Medulla oblongata (tissue), 1 donor: ENCODE measurements around the gene TENM4.
A peak's percentile ranks its signal among the peaks of the same experiment; 100 is the strongest.

Experiments
- DNase-seq: peaks from one replicate; pipeline ENCODE4 v3.0.0-alpha.2; 2015; ENCODE audit errors: extremely low spot score

TENM4 gene

DNA sequence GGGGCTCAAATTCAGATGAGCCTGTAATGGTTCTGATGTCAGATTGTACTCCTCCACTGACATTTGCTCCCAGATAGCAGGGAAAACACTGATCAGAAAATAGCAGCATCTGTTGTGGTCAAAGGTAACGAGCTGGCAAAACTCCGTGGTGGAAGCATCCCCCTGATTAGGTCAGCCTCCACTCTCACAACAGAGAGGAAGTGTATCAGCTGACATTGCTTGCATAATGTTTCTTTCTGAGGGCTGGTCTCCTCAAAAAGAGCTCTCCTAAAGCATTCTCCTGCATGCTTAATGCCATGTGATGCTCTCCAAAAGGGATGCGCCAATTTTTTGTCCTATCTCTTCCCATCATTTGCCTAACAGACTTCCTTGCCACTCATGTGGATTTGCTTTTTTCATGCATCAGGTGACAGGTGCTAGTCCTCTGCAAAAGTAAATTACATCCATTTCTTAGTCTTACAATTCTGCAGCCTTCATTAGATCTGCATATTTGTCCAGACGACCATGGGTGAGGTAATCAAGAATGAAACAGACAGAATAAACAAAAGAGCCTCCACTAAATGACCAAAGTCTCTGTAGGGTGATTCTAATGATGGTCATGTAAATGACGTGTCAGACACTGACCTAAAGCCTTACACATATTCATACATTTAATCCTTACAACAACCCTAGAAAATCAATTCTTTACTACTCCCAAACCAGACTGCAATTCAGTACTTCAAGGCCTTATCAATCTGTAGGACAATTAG lies 6.4 kb upstream of the TENM4 start:
- peak; percentile 65 for DNase-seq

DNA sequence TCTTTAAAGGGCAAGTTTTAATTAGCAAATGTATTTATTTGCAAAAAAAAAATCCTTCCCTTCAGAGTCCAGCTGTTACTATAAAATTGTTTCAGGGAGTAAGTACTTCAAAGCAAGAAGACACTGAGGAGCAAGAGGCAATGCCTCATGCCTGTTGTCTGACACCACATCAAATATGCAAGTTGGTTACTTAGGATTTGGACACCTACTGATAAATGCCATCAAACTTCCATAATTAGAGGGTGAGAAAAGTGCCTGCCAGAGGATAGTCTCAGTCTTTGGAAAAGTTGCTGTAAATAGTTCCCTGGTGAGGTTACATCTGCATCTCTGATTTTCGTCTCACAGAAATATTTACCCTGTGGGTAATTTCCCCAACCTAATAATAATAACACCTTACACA lies 4.1 kb upstream of the TENM4 start:
- no peak for DNase-seq

DNA sequence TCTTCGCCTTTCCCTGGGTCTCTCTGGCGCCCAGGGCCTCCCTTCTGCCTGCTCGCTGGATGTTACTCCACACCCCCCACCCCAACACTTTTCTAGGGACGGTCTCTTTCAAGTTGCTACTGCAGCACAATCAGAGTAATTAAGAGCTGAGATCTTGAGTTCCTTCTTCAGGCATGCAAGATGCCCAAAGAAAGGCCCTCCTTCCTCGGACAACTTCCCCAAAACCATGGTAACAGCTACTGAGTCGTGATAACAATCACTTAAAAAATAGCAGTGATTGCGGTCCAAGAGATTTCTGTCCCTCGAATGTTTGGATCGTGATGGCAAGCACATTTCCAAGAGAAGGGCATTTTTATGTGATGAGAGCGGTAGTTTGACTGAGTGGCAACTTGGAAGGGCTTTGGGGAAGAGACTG lies 638 bp upstream of the TENM4 start:
- peak; percentile 66 for DNase-seq

DNA sequence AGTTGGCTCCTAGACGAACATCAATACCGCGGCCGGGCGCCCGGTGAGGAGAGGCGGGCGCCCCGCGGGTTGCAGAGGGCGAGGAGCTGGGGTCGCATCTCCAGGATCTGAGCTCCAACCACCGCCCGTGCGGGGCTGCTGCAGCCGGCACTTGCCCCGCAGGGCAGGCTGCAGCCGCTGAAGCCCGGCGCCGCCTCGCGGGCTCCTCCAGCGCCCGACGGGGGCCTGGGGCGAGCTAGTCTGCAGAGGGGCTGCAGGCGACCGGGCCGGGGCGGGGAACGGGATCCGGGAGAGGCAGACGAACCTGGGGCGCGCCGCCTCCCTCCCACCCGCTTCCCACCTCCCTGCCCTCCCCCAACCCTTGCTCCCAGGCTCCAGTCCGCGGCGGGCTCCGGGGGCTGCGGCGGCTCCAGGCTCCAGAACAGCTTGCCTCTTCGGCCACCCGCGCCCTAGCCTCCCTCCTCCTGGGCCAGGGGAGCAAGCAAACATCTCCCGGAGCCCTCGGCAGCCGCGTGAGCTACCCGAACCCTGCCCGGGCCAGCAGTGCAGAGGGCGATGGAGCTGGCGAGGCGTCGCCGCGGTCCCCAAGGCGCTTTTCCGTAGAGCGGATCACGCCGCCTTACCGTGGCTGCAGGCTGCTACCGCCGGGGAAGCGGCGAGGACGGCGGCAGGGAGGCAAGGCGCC lies 802 bp downstream of the TENM4 start:
- DNase-seq = peak; percentile 25

DNA sequence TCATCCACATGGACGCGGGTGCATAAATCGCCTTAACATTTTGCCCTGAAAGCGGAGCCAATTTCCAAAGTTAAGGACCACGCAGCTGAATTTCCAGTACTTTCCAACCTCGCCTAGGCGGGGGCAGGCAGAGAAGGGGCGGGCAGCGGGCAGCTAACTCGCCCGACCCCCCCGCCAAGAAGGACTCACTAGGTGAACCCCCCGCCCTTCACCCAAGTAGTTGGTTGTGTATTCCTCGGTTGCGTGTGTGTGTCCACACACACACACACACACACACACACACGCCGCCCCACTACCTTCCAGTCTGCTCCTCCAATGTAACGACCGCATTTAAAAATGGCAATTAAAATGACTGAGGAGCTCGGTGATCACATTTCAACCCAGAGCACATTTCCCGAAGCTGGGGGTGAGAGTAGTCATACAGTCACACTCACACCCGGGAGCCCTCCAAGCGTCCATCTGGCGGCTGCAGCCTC lies 1.4 kb downstream of the TENM4 start:
- peak; percentile 39 for DNase-seq

DNA sequence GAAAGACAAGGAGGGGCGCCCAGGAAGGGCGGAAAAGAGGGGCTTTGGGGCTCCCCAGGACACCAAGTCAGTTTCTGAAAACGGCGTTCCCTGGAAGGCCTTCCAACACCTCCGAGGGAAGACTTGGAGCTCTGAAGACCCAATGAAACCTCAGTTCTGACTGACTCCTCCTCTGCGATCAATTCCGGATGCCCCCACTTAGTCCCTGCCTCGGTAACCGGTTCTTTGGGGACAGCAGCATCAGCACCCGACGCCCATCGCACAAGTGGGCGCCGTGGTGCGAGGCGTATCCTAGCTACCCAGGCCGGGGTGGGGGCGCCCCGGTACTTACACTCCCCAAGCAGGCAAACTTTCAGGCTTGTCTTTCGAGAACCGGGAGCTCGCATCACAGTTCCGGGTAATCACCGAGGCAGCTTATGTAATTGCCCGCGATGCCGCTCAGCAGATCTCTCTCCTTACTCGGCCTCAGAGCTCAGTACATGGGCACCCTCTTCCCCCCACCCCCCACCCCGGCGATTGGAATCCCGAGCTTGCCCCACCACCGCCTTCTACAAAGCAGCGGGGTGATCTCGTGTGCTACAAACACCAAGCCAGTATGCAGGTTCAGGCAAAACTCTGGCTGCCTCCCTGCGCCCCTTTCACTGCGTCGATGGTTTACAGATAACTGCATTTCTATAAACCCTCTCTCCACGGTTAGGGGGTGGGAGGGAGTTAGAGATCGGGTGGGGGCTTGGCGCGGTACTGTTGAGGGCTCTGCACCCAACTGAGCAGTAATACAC lies 2.0 kb downstream of the TENM4 start:
- DNase-seq = peak; percentile 51

DNA sequence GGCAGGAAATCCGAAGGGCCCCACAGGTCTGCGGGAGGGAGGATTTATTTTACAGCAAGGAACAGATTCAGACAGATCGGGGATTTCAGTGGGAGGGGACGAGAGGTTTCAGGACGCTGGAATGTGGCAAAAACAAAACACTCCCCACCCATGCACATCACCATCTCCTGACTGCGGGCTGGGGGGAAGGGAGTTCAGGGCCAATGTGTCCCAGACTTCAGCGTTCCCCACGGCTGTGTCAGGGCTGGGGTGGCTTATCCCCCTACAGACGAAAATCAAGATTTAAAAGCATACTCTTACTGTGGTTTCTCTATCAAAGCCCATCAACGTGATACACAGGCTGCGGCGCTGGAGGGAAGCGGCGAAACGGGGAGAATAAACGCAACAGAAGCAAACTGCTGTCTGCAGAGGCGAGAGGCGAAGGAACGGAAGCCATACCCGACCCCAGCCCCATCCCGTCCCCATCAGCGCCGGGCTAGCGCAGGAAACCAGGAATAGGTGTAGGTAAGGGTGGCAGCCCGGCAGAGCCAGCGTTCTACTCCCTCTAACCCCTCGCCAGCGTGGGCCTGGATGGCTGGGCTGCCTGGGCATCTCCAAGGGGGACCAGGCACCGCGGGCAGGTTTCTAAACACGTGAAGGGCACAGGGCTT lies 2.7 kb downstream of the TENM4 start:
- DNase-seq = peak; percentile 45

DNA sequence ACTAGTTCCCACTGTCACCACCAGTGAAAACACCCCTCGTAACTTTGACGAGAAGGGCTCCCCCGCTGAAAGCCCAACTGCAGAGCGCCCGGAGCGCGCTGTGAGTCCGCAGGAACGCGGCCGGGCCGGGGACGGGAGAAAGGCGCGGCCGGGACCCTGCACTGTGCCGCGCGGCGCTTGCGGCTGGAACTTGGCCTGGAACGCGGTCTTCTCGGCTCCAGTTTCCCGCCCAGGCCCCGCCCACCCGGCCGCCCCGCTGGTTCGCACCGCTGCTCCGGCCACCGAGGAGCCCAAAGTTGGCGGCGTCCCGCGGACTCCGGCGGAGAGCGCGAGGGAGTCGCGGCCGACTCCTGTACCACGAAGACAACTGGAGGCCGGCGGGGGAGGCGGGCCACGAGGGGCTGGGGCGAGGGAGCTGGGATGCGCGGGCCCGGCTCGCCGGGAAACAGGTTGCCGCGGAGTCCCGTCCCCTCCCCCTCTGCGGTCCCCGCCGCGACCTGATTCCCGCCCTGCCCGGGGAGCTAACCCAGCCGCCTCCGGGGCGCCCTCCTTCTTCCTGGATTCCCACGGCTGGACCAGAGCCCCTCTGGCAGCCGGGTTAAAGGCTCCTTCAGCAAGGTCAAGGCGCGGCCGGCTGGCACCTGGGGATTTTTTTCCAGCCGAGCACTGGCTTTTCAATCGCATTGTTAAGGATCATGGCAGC lies 3.4 kb downstream of the TENM4 start:
- DNase-seq = peak; percentile 33

DNA sequence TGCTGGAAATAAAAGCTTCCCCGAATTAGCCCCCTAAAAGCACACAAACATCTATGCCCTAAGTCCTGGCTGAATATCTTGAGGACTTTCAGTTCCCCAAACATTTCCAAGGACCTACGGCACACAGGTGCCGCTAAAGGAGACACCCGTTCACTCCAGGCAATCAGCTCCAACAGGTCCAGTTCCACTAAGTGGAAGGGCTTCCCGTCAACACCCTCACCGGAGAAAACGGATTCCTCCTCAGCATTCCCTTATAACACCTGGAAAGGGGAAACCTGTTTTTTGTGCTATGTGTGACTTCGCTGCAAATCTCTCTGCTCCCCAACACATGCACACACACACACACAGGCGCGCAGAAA lies 3.9 kb downstream of the TENM4 start:
- DNase-seq = no peak

DNA sequence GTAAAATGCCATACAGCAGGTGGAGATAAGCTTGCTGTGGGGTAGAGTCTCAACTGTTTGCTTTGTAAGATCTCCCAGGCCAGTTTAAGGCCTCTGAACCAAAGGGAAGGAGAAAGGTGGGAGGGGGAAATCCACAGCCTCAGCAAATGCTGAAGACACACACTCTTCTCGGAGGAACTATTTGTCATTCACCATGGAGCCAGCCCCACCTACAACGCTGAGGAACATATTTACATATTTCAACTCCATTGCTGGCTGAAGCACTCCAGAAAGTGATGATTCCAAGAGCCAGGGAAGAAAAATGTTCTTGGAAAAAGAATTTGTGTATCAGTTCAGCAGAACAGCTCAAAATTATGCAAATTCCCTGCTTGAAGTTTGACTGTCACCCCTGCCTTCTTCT lies 6.5 kb downstream of the TENM4 start:
- no peak for DNase-seq

DNA sequence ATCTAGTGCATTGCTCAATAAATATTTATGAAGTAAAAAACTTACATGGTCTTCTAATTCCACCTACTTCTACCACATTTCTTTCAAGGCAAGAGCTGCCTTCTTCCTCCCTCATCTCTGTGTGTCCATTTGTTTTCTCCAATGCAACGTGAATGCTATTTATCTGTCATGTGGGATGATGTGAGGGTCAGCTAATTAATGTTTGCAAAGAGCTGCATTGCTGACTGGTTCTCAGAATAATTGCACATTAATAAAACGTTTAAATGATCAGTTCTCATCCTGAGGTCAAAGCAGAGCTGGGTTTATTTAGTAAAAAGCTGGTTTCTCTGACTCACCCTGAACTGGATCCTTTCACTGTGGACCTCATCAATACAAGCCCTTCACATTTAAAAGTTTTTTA lies 8.7 kb downstream of the TENM4 start:
- no peak for DNase-seq

DNA sequence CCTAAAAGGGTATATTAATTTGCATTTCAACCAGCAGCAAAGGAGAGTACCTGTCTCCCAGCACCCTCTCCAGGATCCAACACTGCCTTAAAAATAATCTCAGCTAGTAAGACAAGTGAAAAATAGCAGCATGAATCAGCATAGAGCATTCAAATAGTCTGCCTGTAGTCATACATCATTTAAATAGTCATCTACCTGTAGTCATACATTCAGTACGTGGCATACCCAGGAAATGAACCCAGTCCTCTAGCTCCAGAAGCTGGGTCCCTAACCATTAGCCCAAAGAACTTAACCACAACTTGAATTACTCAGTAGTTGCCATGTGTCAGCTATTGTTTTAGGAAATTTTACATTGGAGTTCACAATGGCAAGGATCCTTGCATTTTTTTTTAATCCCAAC lies 9.3 kb downstream of the TENM4 start:
- no peak for DNase-seq

DNA sequence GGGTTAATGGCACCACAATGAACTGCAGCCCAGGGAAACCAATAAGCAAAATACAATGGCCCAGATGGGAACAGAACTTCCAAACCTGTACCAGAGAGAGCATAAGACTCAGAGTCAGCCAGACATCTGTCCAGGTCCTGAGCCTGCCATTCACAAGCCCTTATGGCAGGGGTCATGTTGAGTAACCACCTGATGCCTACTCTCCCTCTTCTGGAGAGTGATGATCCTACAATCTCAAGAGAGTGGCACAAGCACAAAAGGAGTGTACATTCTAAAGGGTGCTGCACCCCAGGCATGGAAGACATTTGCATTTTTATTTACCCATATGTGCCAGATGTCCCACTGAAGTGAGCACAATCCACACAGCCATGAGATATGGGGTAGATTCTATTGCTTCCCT lies 10.6 kb downstream of the TENM4 start:
- no peak for DNase-seq

DNA sequence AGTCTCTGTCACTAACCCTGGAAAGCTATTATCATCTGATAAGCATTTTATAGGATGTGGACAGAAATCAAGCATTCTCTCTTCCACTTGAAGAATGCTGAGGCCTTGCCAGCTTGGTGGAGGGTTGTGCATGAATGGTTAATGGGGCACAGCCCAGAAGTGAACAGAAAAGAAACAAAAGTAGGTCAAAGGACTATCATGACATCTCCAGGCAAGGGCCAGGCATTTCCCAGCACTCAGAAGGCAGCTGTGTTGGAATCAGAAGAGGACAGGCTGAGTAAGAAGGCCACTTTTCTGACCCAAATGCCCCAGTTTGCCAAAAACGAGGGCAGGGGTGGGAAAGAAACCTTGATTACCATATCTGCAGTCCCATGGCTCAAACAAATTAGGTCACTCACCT lies 12.4 kb downstream of the TENM4 start:
- no peak for DNase-seq

DNA sequence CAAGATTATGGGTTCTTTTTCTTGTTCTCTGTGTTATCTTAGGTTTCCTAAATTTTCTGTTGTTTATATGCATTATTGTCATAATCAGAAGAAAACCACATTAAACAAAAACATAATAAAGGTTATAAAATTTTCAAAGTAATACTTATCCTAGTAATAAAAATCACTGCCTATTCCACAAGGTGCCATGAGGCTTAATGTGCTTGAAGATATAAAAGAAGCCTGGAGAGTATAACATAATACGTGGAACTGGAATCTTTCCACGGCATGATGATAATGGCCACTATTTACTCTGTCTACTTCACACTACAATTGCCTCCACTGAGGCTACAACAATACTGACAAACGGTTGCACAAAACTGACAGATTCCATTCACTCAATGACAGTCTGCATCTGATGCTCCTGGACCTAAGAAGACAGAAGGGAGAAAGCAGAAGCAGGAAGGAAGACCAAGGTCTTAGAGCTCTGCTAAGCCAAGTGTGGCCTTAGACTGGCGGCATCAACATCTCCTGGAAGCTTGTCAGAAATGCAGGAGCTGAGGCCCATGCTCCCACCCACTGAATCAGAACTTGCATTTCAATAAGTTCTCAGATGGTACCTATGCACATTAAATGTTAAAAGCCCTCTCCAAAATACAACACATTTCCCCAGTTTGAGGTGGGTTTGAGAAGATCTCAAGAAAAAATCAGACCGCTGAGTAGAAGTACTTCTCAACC lies 13.1 kb downstream of the TENM4 start:
- DNase-seq = no peak

DNA sequence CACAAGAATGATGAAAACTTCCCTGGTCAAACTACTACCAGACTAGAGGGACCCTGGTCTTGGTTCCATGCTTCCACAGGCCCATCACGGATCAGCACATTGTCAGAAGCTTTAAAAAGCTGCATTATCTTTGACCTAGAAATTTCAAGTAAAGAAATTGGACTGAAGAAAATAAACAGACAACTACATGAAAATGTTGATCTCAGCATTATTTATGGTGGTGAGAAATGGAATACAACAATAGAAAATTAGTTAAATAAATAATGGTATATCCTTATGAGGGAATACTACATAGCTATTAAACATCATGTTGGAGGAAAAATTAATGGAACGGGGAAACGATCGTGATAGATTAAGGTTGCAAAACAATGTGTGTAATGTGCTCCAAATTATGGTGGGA lies 13.7 kb downstream of the TENM4 start:
- no peak for DNase-seq

DNA sequence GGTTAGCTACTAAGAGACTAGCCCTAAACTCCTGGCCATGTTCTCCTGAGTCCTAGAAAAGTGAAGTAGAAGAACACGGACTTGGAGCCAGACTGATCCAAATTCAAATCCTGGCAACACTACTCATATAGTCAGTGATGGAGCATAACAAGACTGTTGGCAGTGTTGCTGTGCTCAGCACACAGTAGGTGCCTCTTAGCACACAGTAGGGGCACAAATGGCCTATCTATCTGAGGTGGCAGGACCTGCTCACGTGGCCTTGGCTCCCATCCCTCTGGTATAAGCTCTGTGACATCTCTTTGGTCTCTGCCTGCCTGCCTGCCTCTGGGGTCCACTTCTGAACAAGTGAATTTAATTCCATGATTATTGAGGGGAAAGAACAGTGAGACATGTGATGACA lies 15.4 kb downstream of the TENM4 start:
- no peak for DNase-seq

DNA sequence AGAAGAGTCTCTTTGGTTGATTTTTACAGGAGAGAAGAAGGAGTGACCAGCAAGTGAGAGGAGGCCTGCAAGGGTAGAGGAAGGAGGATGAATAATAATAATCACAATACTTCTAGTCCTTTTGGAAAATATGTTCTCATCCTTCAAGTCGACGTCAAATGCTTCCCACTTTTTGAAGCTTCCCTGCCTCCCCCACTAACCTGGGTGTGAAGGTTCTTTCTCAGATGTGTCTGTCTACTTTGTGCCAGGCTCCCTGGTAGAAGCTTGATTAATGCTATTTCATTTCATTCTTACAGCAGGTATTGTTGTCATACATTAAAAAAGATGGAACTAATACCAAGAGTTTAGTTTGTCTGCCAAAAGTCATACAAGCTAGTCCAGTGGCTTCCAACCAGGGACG lies 17.1 kb downstream of the TENM4 start:
- no peak for DNase-seq

DNA sequence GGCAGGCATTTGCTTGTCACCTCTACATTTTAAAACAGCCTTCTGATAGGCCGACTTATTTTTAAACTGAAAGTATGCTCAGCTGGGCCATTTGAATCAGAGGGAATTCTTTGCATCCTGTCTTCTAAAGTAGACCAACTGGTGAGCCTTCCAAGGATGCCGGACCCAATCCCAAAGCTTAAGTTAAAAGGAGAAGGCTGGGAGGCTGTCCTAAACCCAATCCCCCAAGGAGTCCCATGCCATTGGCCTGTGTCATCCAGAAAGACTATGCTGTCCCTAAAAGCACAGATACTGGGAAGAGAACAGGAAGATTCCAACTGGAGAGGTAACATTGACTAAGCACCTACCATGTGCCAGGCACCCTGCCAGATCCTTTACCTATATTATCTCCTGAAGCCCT lies 18.0 kb downstream of the TENM4 start:
- DNase-seq = no peak

DNA sequence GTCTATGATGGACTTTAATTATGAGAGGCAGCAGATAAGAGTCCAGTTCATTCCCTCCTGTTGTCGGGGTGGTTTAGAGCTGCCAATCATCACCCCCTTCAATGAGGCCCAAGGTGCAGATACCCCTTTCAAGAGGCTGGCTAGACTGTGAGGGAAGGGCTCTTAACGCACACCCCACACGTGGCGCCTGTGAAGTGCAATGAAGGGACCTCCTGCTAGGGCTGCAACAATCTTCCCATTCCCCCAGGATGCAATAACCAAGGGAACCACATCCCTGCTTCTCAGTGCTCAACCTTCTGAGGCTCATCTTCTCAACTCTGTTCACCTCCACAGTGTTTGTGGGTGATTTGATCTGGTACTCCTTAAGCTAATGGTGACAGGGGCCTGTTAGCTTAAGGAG lies 19.0 kb downstream of the TENM4 start:
- DNase-seq = no peak

DNA sequence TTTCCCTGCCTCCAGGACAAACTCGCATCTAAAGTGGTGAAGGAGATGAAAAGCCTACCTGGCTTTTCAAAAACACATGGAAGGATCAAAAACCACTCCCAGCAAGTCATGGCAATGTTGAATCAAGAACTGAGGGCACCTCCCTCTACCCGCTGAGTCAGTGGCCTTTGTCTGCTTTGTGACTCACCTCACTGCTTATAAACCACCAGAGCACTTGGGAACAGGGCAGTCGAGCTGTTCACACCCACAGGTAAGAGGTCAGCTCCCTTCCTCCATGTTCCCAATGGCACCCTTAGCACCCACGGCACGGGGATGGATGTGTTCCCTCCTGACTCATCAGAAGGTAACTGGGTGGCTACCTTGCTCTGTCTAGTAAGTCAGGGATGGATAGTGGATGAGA lies 21.7 kb downstream of the TENM4 start:
- no peak for DNase-seq
